Superior temporal gyrus (tissue), 1 donor: Measurements from ENCODE around the gene ADCY4.

Experiments
- DNase-seq: peaks from one replicate; pipeline ENCODE4 v3.0.0-alpha.2; 2016; ENCODE audit errors: extremely low spot score

The ADCY4 gene

DNA sequence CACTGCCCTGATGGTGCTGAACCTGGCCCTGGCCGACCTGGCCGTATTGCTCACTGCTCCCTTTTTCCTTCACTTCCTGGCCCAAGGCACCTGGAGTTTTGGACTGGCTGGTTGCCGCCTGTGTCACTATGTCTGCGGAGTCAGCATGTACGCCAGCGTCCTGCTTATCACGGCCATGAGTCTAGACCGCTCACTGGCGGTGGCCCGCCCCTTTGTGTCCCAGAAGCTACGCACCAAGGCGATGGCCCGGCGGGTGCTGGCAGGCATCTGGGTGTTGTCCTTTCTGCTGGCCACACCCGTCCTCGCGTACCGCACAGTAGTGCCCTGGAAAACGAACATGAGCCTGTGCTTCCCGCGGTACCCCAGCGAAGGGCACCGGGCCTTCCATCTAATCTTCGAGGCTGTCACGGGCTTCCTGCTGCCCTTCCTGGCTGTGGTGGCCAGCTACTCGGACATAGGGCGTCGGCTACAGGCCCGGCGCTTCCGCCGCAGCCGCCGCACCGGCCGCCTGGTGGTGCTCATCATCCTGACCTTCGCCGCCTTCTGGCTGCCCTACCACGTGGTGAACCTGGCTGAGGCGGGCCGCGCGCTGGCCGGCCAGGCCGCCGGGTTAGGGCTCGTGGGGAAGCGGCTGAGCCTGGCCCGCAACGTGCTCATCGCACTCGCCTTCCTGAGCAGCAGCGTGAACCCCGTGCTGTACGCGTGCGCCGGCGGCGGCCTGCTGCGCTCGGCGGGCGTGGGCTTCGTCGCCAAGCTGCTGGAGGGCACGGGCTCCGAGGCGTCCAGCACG lies 18.9 kb downstream of the ADCY4 start:
- DNase-seq, result no peak

DNA sequence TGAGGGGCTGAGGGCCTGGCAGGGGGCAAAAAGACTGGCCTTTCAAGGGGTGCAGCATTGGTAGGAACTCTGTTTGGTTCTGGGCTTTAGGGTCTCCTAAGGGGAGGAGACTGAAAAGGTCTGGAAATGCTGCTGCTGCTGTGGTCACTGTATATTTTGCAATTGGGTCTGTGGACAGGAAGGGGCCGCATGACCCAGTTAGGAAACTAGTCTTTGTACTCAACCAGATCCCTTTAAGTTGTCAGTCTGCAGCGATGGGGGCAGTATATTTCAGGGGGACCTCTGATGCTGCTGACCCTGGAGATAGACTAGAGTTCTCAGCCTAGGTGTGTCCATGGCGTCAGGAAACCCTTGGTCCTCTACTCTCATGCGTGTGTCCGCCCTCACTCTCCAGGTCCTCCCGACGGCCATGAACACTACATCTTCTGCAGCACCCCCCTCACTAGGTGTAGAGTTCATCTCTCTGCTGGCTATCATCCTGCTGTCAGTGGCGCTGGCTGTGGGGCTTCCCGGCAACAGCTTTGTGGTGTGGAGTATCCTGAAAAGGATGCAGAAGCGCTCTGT lies 19.5 kb downstream of the ADCY4 start:
- DNase-seq, result no peak

DNA sequence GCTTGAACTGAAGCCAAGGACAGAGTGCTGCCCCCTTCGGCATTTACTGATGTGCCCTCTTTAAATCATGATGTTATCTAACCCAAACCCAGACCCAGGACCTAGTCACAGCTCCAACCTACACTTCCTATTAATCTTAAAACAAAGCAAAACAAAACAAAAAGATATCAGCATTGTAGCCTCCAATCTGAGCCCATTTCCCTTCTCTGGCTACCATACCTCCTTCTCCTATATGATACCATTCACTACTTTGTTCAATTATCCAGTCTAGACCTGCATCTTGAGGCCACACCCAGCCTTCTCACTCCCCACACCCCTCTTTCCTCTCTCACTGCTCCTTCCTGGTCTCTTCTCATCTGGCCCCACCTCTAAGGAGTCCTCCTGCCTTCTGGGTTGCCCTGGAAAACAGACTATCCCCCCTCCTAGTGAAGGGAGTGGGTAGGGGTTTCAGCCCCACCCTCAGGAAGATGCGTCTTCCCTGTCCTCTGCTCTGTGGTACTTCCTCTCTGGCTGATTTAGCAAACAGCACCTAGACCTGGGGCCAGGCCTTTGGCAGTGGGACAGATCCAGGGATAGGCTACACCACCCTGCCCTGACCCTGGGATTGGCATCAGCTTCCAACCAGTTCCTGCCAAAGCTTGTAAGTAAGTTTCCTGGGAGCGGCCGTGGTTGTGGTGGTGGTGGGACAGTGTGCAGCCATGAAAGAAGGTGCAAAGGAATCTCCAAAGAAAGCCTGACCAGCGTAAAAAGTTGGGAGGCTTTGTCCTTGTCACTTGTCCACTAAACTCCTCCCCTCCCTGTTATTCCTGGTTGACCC lies 20.3 kb downstream of the ADCY4 start:
- no peak for DNase-seq

DNA sequence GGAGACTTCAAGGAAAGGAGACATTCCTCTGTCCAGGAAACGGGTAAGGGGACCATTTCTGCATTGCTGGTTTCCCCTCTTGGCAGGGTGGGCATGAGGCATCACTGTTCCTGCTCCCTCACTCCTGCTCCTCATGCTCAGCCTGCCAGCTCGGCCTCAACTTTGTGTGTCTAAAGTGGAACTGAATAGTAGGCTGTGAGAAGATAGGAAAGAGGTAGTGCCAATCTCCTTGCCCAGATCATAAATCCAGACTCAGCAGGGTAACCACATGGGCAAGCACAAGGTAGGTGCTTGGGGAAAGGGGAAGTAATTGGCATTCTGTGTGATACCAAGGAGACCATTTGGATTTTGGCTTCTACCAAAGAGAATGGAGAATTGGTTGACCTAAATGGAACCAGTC lies 21.0 kb downstream of the ADCY4 start:
- DNase-seq, result no peak

DNA sequence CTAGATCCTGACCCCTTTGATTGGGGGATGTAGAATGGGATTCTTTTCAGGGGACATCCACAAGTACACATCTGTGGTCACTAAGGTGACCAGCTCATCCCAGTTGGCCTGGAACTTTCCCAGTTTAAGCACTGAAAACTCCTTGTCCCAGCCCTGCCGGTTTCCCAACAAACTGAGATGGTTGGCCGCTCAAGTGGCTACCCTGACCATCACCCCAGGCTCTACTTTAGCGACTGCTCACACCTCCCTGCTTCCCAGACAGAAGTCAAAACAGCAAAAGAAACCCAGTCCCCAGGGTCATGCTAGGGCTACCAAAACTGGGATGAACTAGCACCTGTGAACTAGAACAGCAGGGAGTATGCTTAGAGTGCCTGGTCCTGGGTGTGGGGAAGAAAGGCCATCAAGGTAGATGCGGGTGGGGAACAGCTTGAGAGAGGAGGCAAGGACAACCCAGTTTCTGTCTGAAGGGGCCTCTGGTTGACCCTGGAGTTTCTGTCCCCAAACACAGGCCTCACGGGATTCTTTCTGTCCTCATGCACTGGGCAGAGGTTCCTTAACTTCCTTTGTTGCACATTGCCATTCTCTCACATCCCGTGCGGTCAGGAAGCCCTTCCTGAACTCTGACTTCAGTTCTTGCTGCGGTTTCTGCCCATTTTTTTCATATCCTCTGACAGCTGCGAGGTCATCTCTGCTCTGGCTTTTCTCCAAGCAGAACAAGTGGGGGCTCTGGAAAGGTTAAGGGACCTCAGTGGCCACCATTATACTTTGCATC lies 21.9 kb downstream of the ADCY4 start:
- no peak for DNase-seq

- DNase-seq, result no peak
Observed at GRCh38 chr14:24311837-24312615, 22.8 kb downstream of the ADCY4 start.

GRCh38 chr14:24310646-24311604 lies 23.9 kb downstream of the ADCY4 start, which contains the start of gene LTB4R:
TSS of gene LTB4R (plus strand) at chr14:24311502. CDS start at chr14:24315652, 4,150 bp downstream.
- DNase-seq, result peak; percentile 44

DNA sequence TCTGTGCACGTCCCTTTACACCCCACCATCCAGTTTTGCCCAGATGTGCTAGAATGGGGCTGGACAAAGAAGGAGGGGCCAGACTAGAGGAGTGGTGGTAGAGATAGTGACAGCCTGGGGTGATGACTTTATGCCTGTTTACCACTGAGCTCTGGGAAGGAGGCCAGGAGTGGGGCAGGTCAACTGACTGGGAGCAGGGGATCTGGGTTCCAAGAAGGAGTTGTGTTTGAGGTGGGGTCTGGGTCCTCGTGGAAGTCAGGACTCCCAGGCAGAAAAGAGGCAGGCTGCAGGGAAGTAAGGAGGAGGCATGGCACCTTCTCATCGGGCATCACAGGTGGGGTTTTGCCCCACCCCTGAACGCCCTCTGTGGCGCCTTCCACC lies 24.6 kb downstream of the ADCY4 start:
- no peak for DNase-seq

GRCh38 chr14:24309538-24310264 lies 25.2 kb downstream of the ADCY4 start, which contains the start of gene LTB4R2:
TSS of gene LTB4R2 (plus strand) at chr14:24310140. CDS start at chr14:24310665, 525 bp downstream.
- no peak for DNase-seq

DNA sequence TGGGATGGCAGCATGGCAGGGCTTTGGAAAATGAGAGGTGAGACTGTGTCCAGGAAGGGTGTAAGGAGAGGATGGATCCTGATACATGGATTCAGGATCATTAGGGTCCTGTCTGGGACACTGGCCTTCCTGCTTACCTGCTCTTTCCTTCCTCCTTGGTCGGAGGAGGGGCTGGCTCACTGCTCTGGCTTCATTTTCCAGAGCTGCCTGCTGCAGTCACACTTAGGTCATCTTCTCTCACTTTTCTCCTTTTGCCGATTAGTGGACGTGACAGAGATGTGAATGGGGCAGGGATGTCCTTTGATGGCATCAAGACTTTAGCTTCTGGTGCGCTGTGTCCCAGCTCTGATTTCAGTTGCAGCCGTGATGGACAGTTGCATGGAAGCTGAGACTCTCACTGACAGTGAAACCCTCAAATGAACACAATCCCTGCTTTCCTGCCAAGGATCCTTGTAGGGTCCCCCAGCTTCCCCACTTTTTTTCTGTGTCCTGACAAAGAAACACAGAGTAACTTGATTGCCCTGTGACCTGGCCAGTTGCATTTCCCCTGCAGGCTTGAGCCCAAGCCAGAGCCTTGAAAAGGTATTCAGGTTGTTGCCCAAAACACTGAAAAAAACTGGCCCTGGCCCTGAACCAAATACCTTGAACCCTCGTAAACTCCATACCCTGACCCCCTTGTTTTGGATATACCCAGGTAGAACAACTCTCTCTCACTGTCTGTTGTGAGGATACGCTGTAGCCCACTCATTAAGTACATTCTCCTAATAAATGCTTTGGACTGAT lies 26.3 kb downstream of the ADCY4 start:
- DNase-seq, result no peak

- peak; percentile 75 for DNase-seq
Observed at GRCh38 chr14:24307575-24308341, 27.1 kb downstream of the ADCY4 start, which contains the start of gene CIDEB. TSS of gene CIDEB (minus strand) at chr14:24307977. CDS start at chr14:24307858, 119 bp downstream.

- DNase-seq, result no peak
Observed at GRCh38 chr14:24307156-24307574, 27.7 kb downstream of the ADCY4 start.

- no peak for DNase-seq
Observed at GRCh38 chr14:24304019-24304387, 30.9 kb downstream of the ADCY4 start.

GRCh38 chr14:24300326-24300980 lies 34.4 kb downstream of the ADCY4 start:
- no peak for DNase-seq

GRCh38 chr14:24299255-24300191 lies 35.3 kb downstream of the ADCY4 start, which contains the start of the genes DHRS1 and NOP9:
TSS of gene DHRS1 (minus strand) at chr14:24299780. CDS start at chr14:24299106, 674 bp downstream.
TSS of gene NOP9 (plus strand) at chr14:24299850. CDS start at chr14:24299955, 105 bp downstream.
- peak; percentile 93 for DNase-seq

GRCh38 chr14:24298892-24299254 lies 36.0 kb downstream of the ADCY4 start:
- no peak for DNase-seq
